HEK293T (cell line): ENCODE measurements around the gene ADGRD1.

ENCODE experiments used
- ARNT ChIP-seq: fragments of 450-650 bp; IDR thresholded peaks from 2 replicates; pipeline ENCODE4 v1.6.1; 2017; ENCODE audit warnings: mild to moderate bottlenecking
- BHLHE40 ChIP-seq: fragments of 450-650 bp; IDR thresholded peaks from 2 replicates; pipeline ENCODE4 v1.6.1; 2016; ENCODE audit warnings: mild to moderate bottlenecking, moderate library complexity, borderline replicate concordance
- CTBP1 ChIP-seq: fragments of 450-650 bp; IDR thresholded peaks from 2 replicates; pipeline ENCODE4 v1.6.1; 2016; ENCODE audit warnings: borderline replicate concordance
- ELF4 ChIP-seq: fragments of 450-650 bp; IDR thresholded peaks from 2 replicates; pipeline ENCODE4 v1.6.1; 2017; ENCODE audit warnings: antibody characterized with exemption
- FOXA1 ChIP-seq: fragments of 450-650 bp; IDR thresholded peaks from 2 replicates; pipeline ENCODE4 v1.6.1; 2016; ENCODE audit warnings: mild to moderate bottlenecking
- FOXM1 ChIP-seq: fragments of 450-650 bp; IDR thresholded peaks from 2 replicates; pipeline ENCODE4 v1.6.1; 2017; ENCODE audit warnings: mild to moderate bottlenecking, borderline replicate concordance
- HDGF ChIP-seq: fragments of 450-650 bp; IDR thresholded peaks from 2 replicates; pipeline ENCODE4 v1.6.1; 2017; ENCODE audit warnings: antibody characterized with exemption, borderline replicate concordance
- L3MBTL2 ChIP-seq: fragments of 450-650 bp; conservative IDR thresholded peaks from 2 replicates; pipeline ENCODE4 v1.6.1; 2016; ENCODE audit warnings: mild to moderate bottlenecking
- LEF1 ChIP-seq: fragments of 450-650 bp; IDR thresholded peaks from 2 replicates; pipeline ENCODE4 v1.6.1; 2017; ENCODE audit warnings: mild to moderate bottlenecking, borderline replicate concordance
- PKNOX1 ChIP-seq: fragments of 450-650 bp; IDR thresholded peaks from 2 replicates; pipeline ENCODE4 v1.6.1; 2016
- SP1 ChIP-seq: fragments of 450-650 bp; IDR thresholded peaks from 2 replicates; pipeline ENCODE4 v1.6.1; 2017
- SUZ12 ChIP-seq: fragments of 450-650 bp; IDR thresholded peaks from 2 replicates; pipeline ENCODE4 v1.6.1; 2016; ENCODE audit warnings: mild to moderate bottlenecking
- TARDBP ChIP-seq: fragments of 450-650 bp; IDR thresholded peaks from 2 replicates; pipeline ENCODE4 v1.6.1; 2016
- ZNF384 ChIP-seq: fragments of 450-650 bp; IDR thresholded peaks from 2 replicates; pipeline ENCODE4 v1.6.1; 2016

DNA sequence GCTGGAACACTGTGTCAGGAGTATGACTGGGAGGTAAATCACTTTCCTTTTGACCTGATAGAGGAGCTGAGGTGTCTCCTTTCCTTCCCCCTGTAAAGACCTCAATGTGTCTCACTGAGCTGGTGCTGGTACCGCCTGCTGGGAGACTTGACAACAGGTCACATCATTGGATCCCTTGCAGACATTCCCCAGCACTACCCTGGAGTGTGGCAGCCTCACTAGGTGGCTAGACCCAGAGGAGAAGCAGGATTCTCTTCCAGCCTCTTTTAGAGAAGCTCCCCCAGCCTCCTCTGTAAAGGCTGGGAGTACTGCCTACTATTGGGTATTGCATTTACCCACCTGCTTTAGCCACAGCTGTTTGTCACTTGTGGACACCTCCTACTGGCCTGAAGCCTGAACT lies 223.9 kb downstream of the ADGRD1 start:
- TF ChIP-seq FOXA1 (no peak), SUZ12 (no peak), L3MBTL2 (no peak), HDGF (no peak), ELF4 (no peak), ARNT (no peak), SP1 (no peak), LEF1 (no peak), FOXM1 (no peak), TARDBP (no peak), ZNF384 (no peak), BHLHE40 (no peak), CTBP1 (no peak), PKNOX1 (no peak)
